GM19452 (cell line): ENCODE measurements around the gene MEIKIN.

ENCODE experiments used
- ATAC-seq: cut with Tn5 transposase; IDR thresholded peaks from one replicate; pipeline ENCODE4 v1.9.1; 2021; ENCODE audit not compliant: unreplicated experiment

MEIKIN gene

DNA sequence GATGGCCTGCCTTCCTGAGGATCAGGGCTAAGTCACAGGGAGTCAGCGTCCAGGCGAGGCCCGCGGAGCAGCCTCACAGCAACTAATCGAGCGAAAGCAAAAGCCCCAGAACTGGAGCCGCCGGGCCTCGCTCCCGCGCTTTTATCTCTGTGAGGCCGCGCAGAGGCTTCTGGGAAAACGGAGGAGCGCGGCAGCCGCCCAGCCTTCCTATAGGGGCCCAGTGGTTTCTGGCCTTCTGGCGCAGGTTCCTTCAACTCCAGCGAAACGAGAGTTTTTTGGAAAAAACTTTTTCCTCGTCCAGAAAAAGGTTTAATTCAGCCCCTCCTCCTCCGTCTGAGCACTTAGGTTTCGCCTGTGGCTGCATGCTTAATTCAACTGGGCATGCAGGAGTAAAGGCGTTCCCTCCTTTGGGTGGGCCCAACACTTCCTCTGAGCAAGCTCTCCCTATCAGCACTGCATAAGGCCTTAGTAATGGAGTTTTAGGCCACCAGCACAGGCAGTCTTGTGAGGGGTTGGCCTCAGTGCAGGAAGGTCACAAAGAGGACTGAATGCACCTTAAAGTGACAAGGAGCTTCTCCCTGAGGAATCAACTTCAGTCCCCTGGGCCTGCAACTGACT lies at the start of gene MEIKIN:
TSS of gene MEIKIN (minus strand) at position 113 of the 618 bp plus-strand sequence. CDS start 158 bp downstream, outside the sequence.
- ATAC-seq: no peak

DNA sequence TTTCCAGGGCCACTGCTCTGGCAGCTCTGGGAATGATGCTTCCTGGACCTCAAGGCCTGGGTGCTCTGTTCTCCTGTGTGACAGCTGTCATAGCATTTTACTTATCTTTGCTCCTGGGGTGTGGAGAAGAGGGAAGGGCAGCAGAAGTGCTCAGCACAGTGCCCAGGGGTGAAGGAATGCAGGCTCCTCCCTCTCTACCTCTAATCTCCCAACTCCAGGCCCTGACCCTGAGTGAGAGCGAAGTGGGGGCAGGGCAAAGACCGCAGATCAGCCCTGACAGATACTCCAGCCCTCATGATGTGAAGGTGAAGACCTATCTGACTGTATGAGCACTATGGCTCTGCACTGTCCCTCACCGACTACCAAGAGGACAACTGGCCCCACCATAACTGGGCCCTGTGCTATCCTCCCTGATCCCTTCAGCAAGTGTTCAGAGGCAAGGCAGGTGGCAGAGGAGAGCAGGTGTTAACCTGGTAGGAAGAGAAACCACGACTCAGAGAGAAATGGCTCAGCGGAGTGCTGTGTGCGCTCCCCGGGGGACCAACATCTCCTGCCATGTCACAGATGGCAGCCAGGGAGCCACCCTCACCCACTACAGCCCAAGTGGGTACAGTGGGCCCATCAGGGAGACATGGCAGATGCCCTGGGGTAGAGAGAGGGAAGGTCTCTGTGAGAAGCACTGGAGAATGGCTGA lies 49.2 kb upstream of the MEIKIN start:
- ATAC-seq: no peak

DNA sequence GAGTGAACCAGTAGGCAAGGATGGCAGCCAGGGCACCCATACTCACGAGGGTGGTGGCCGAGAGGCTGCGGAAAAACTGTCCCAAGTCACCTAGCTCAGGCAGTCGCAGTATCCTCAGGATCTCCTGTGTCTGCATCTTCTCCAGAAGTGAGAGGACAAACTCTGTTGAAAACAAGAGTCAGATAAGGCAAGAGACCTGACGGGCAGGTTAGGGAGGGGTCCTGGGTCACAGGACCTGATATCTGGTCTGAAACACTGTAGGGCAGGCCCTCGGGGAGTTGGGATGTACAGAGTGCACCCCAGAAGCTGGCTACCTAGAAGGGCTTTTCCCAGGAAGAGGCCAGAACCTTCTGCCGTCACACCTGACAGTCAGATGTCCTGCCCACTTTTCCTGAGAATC lies 48.6 kb upstream of the MEIKIN start:
- no peak for ATAC-seq

DNA sequence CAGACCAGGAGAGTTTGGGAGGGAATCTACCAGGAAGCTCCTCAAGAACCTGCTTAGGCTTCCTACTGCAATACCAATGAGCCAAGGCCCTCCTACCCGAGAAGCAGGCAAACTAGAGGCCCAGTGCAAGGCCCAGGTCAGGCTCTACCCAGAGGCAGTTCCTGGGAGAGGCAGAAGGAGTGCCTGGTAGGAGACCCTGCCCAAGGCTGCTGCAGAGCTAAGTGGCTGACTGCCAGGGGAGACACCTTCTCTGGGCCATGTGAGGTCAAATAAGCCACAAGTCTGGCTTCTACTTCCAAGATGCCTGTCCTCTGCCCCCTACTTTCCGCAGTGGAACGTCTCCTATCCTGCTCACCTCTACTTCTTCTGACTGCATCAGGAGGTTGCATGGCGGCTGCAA lies 48.2 kb upstream of the MEIKIN start:
- no peak for ATAC-seq

- no peak for ATAC-seq
Measured at GRCh38 chr5:131992370-131992769, 46.9 kb upstream of the MEIKIN start.

DNA sequence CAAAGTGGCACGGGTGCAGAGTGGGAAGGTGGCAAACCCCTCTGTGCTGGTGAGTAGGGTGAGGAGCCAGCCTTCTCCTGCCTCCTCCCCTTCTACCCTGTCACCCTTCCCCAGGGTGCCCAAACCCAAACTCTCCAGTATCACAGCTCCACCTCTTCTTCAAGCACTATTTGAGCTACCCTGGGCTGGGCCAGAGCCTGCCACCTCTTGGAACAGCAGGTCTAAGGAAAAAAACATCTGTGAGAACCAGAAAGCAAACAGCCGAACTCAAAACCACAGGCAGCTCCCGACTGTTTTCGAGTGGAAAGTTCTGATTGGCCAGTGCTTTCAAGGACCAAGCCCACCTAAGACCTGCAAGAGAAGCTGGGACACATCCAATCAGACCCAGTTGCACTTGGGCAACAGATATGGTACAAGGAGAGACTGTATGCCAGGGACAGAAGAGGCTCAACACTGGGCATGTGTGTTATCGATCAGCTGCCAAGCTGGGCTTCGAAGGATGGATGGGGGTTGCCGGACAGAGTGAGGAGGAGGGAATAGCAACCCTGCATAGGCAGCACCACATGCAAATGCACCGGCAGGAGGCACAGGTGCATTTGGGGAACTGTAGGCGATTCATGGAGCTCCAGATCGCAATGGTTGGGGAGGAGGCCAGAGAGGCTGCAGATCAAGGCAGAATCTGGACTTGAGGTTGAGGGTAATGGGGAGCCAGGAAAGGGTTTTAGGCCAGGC lies 46.3 kb upstream of the MEIKIN start:
- ATAC-seq: no peak

DNA sequence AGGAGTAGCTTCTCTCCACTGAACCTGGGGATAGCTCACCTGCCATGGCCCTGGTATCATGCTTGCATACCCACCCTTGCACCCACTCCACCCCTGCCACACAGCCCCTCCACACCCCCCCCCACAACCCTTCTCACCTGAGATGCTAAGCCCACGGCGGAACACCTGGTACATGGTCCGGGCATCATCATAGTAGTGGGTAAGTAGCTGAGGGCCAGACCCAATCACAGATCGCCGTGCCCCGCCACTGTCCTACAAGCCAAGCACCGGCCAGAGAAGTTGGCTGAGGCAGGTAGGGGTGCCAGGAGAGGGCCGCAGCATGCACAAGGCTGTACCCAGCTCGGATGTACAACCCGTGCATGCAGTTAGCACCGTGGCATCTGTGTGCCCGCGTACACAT lies 45.3 kb upstream of the MEIKIN start:
- no peak for ATAC-seq

DNA sequence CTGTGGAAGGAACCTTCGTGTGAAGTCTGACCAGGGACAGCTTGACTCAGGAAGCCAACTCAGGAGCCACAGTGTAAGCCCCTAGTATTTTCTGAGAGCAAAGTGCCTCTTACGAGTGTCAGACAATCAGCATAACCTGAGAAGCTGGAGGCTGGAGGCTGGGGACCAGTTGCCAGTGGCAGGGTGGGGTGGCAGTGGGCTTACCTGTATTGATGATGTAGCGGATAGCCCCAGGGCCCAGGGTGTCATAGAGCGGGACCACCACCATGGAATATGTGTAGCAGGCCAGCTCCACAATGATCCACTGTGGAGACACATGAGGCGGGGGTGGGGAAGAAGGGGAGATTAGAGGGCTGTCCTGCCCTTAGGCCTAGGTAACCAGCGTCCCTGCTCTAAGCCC lies 43.1 kb upstream of the MEIKIN start:
- no peak for ATAC-seq

DNA sequence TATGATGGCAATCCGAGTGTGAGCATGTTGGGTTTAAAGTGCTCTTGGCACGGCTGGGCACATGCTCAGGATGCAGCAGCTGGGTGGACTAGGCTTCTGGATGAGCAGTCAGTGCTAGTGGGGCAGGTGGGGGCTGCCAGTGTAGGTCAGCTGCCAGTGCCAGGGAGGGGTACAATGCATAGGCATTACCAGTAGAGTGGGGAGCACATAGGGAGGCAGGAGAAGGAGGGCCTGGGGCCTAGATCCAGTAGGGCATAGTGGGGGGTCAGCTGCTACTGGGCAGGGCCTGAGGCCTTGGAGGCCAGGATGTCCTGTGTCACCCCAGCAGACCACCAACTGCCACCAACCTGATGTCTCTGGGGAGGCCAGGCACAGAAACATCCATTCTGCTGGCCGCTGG lies 41.8 kb upstream of the MEIKIN start:
- ATAC-seq: no peak

DNA sequence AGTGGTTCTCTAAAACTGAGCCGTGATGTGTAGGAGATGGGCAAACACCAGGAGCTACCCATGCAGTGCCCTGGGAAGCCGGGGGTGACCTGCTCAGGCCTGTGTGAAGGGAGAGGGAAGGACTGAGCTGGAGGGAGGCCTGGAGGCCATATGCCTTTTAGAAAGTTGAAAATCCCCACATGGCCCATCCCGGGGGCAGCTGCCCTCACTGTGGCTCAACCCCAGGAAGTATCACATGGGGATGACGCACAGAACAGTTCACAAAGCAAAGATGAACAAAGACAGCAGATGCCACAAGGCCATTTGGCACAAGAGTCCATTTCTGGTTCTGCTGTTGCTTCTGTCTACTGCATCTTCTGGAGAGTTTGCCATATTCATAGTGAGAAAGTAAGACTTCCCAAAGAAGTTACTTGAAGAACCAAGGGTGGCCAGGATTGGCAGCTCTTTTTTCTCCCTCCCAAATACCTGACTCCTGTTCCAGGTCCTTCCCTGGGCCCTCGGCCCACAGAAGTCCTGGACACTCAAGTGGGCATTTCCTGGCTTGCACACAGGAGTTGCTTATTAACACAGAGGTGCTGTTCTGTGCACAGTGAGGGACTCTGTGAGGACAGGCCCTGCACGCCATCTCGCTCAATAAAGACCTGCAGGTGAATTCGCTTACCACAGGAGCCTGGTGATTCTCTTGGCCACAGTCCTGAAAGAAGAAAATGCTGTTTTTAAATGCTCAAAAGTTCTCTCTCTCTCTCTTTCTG lies 40.9 kb upstream of the MEIKIN start:
- ATAC-seq: no peak

DNA sequence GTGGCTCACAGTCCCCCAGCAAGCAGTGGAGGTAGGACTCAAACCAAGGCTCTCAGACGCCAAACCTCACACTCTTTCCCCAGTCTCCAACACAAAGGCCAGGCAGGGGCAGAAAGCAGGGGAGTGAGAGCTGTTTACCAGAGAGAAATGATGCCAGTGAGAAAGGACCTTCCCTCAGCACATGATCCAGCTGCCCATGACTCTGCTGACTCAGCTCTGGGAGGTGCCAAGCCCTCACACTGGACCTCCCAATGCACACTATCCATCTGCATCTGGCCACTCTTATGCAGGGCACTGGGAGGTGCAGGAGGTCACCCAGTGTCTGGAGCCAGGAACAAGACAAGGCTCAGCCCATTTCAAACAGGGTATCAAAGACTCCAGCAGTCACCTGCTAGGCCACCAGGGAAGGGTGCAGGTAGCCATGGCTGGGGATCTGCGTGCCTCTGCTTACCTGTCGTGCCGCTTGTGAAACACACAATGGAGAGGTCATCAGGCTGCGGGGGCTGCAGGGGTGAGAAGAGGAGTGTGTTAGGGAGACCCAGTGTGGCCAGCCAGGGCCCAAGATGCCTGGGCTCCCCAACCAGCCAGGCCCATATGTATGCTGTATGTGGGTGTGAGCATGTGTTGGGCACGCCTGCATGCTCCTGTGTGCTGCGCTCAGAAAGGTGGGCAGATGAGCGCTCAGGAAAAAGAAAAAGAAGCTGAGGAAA lies 39.6 kb upstream of the MEIKIN start:
- no peak for ATAC-seq

DNA sequence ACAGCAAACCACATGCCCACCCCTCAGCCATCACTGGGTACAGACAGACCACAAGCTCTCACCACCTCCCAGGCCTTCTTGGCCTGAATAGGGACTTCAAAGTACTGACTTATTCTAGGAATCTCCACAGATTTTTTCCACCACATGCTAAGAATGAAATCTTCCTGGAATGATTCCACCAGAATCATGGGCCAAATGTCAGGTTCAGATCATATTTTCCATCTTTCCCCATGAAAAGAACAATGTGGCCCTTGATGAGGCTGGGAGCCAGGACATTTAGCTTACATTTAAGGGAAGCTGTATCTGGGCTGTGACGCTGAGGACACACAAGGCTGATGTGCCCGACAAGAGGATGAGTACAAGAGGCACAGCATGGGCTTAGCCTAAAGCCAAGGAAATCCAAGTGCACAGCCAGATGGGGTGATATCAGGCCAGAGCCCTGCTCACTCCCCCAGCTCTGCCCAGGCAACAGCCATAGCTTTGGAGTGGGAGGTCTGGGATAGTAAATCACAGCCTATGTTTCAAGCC lies 37.8 kb upstream of the MEIKIN start:
- ATAC-seq: no peak

DNA sequence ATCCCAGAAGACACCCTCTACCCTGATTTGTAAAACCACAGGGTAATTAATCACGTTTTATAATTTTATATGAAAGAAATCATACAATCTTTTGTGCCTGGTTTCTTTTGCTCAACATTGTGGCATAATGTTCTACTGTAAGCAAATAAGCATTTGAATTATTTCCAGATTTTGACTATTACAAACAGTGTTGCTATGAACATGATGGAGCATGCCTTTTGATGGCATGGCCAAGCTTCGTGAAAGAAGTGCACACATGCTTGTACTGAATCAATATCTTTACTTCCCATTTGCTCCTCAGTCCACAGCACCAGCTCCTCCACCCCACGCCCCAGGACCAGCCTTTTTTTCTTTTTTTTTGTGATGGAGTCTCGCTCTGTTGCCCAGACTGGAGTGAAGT lies 36.1 kb upstream of the MEIKIN start:
- no peak for ATAC-seq

DNA sequence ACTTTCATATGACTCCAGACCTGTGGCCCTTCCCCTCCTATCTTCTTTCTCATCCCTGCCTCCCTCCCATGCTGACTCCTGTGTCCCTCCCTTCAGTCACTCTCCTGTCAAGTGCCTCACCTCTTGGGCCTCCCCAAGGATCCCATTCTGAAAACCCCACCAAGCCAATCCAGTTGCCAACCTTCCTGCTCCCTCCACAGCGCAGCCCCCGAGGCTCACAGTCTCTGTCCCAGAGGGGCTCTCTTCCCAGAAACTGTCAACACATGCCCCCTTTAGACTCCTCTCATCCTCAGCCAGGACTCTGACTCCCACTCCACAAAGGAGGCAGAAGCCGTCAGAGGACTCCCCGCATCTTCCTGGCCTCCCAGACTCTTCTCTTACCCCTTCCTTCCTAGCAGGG lies 35.2 kb upstream of the MEIKIN start:
- no peak for ATAC-seq

- no peak for ATAC-seq
Measured at GRCh38 chr5:131979816-131980215, 34.4 kb upstream of the MEIKIN start.

DNA sequence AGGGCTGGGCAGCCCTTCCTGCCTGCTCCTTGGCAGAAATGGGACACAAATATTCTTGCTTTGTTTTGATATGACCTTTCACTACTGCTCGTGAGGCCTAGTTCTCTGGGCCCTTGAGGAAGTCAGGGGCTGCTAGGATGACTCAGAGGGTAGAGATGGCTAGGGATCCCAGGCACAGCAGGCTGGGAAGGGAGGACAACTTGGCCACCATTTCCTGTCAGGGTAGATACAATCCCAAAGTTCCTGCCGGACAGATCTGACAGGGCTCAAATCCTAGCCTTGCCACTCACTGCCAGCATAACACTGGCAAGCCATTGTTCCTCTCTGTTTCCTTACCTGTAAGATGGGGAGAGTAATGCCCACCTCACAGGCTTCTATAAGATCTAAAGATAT lies 31.7 kb upstream of the MEIKIN start:
- ATAC-seq: no peak

DNA sequence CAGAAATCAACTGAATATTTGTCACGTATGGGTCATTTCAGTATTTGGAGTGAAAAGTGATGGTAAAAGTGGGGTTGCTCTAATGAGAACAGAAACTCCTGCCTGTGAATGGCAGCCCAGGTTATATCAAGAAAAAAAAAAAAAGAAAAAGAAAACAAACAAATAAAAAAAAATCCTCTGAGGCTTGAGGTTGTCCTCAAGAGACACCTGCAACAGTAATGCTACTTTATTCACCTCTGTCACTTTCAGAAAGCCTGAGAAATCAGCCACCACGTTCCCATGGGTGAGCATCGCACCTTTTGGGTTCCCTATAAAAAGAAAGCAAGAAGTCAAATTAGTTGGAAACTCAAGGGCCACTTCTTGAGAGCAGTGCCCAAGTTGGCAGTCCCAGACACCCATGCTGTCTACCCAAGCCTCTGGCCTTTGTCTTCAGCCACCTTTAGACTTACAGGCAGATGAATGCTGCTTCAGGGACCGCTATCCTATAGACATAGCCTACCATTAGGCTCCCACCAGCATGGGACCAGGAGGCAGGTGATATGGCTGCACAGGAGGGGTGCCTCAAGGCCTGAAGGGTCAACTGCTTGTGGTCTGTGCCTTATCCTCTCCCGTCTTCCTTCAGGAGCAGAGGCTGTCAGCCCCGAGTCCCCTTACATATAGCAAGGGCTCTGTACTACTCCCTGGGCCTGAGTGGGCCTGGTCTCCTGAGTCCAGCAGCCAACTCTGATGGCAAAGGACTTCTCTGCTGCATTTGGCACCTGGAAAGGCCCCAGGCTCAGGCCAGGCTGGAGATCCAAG lies 31.1 kb upstream of the MEIKIN start:
- no peak for ATAC-seq

- no peak for ATAC-seq
Measured at GRCh38 chr5:131974956-131975726, 29.7 kb upstream of the MEIKIN start.

- no peak for ATAC-seq
Measured at GRCh38 chr5:131974622-131974955, 29.1 kb upstream of the MEIKIN start.
